Right atrium auricular region (tissue), 2 donors: ENCODE measurements around the gene RASAL3. TPM values are rescaled to one million over a fixed set of nuclear protein-coding genes. Genes with fewer than 3 reads are reported as not detected.

Experiments used
- DNase-seq: peaks from one replicate; pipeline ENCODE4 v3.0.0-alpha.2; 2019; ENCODE audit warnings: low spot score
- H3K27ac ChIP-seq, 2 donors: fragments of 200-600 bp; sonication (generic); 1 replicate in 1 of 2; 2 replicates in 1 of 2; pipeline ENCODE4 v1.5.1; 2016 to 2019
- H3K27me3 ChIP-seq, 2 donors: fragments of 200-600 bp; sonication (generic); one replicate each; pipeline versions ENCODE4 v1.5.1 to v1.6.0; 2017 to 2019
- H3K36me3 ChIP-seq: fragments of 200-600 bp; sonication (generic); one replicate; pipeline ENCODE4 v1.5.1; 2016
- H3K4me1 ChIP-seq, 2 donors: fragments of 200-600 bp; sonication (generic); one replicate each; pipeline versions ENCODE4 v1.5.1 to v1.6.0; 2017 to 2019
- H3K4me3 ChIP-seq, 2 donors: fragments of 200-600 bp; sonication (generic); 1 replicate in 1 of 2; 2 replicates in 1 of 2; pipeline ENCODE4 v1.5.1; 2017 to 2019; ENCODE audit warnings: mild to moderate bottlenecking in 1 of 2, moderate library complexity in 1 of 2
- H3K9me3 ChIP-seq, 2 donors: fragments of 200-600 bp; sonication (generic); one replicate each; pipeline ENCODE4 v1.5.1; 2019
- CTCF ChIP-seq, 2 donors: fragments of 200-600 bp; sonication (generic); IDR thresholded peaks; one replicate each; pipeline ENCODE4 v1.5.1; 2019; ENCODE audit warnings: antibody characterized with exemption in 2 of 2
- total RNA-seq, 2 donors: library from RNA; depleted of rRNA; stranded (reverse); fragments of >200 nt; gene quantifications; one replicate each; pipeline ENCODE4 v1.1.0, GENCODE V29; 2016

Gene RASAL3
- total RNA-seq, 2 donors from 2014 or later = 0.48 to 1.7 TPM

- Histone ChIP-seq H3K4me3 (no peak overlapping the region), H3K36me3 (peaks cover 56% of the 10 kb centered on the region), H3K27me3 (no peaks in the 10 kb centered on the region), H3K9me3 (no peaks in the 10 kb centered on the region), H3K27ac (no peak overlapping the region), H3K4me1 (peaks cover 0 to 43% of the 10 kb centered on the region in 2 donors)
- DNase-seq = no peak
- no peak for TF ChIP-seq CTCF (IDR thresholded peaks at IDR 0.05)
Measured at GRCh38 chr19:15427350-15427700, 37.0 kb downstream of the RASAL3 start.

GRCh38 chr19:15426485-15427349, 37.6 kb downstream of the RASAL3 start:
- TF ChIP-seq CTCF (IDR thresholded peaks at IDR 0.05) = no peak
- H3K27ac ChIP-seq = no peak overlapping the region
- no peaks in the 10 kb centered on the region for H3K27me3 ChIP-seq
- no peak for DNase-seq
- peaks cover 57% of the 10 kb centered on the region for H3K36me3 ChIP-seq
- H3K9me3 ChIP-seq = no peaks in the 10 kb centered on the region
- H3K4me1 ChIP-seq = peaks cover 0 to 45% of the 10 kb centered on the region in 2 donors
- H3K4me3 ChIP-seq = no peak overlapping the region

- no peaks in the 10 kb centered on the region for H3K9me3 ChIP-seq
- no peak overlapping the region for H3K4me3 ChIP-seq
- peaks cover 57% of the 10 kb centered on the region for H3K36me3 ChIP-seq
- H3K27me3 ChIP-seq = no peaks in the 10 kb centered on the region
- peaks cover 0 to 39% of the 10 kb centered on the region in 2 donors for H3K4me1 ChIP-seq
- no peak for DNase-seq
- H3K27ac ChIP-seq = no peak overlapping the region
- TF ChIP-seq CTCF (IDR thresholded peaks at IDR 0.05) = no peak
Measured at GRCh38 chr19:15425321-15425950, 38.9 kb downstream of the RASAL3 start.

- DNase-seq = no peak
- Histone ChIP-seq H3K4me3 (no peak overlapping the region), H3K36me3 (peaks cover 57% of the 10 kb centered on the region), H3K27ac (no peak overlapping the region), H3K9me3 (no peaks in the 10 kb centered on the region), H3K27me3 (no peaks in the 10 kb centered on the region), H3K4me1 (peaks cover 0 to 34% of the 10 kb centered on the region in 2 donors)
- TF ChIP-seq CTCF (IDR thresholded peaks at IDR 0.05) = no peak
Measured at GRCh38 chr19:15424692-15425272, 39.6 kb downstream of the RASAL3 start.

- H3K36me3 ChIP-seq = peaks cover 57% of the 10 kb centered on the region
- H3K27ac ChIP-seq = no peak overlapping the region
- H3K27me3 ChIP-seq = no peaks in the 10 kb centered on the region
- no peak for TF ChIP-seq CTCF (IDR thresholded peaks at IDR 0.05)
- DNase-seq = no peak
- no peak overlapping the region for H3K4me3 ChIP-seq
- H3K9me3 ChIP-seq = no peaks in the 10 kb centered on the region
- H3K4me1 ChIP-seq = peaks cover 0 to 33% of the 10 kb centered on the region in 2 donors
Measured at GRCh38 chr19:15424121-15424520, 40.2 kb downstream of the RASAL3 start.
